LNCaP clone FGC (cell line): ENCODE measurements around the gene PARN.

ENCODE experiments used
- DNase-seq: peaks from one replicate; pipeline ENCODE4 v3.0.0-alpha.2; 2011; ENCODE audit warnings: low read depth
- H3K4me3 ChIP-seq: 2 replicates; pipeline ENCODE4 v1.5.1; 2011; ENCODE audit warnings: mild to moderate bottlenecking, low read depth, low read length, control low read depth
- CTCF ChIP-seq: IDR thresholded peaks from 2 replicates; pipeline ENCODE4 v1.5.1; 2012; ENCODE audit warnings: mild to moderate bottlenecking; ENCODE audit not compliant: control insufficient read depth, insufficient read depth; ENCODE audit errors: extremely low read depth

Gene PARN

GRCh38 chr16:14613991-14614390 is 16.1 kb downstream of the PARN start:
- H3K4me3 ChIP-seq = no peak overlapping the region
- no peak for DNase-seq
- TF ChIP-seq CTCF = no peak

DNA sequence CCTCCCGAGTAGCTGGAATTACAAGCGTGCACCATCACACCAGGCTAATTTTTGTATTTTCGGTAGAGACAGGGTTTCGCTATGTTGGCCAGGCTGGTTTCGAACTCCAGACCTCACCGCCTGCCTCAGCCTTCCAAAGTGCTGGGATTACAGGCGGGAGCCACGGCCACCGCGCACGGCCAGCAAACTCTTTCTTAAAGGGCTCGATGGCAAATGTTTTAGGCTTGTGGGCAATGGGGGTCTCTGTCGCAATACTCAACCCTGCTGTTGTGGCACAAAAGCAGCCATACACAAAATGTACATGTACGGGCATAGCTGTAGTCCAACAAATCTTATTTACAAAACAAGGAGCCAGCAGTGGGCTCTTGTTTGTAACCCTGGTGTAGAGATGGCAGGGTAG is 18.4 kb downstream of the PARN start:
- H3K4me3 ChIP-seq = no peak overlapping the region
- no peak for TF ChIP-seq CTCF
- DNase-seq = no peak

- no peak overlapping the region for H3K4me3 ChIP-seq
- no peak for TF ChIP-seq CTCF
- no peak for DNase-seq
These were observed 20.3 kb downstream of the PARN start for GRCh38 chr16:14609716-14610115.

DNA sequence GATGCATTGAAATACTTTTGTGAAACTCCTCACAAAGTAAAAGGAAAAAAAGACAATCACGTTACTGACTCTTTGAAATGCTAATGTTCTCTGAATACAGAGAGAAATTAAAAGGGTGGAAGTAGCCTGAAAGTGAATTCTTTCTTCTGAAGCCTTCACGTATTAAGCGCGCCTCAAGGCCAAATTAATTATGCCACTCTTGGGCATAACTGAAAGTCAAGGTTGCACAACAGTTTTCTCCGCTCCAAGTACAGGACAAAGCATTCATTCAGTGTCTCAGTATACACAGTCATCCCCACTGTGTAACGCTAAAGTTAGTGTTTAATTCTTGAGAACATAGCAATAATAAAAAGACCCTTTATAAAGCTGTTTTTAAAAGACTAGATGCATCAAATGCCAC is 21.5 kb downstream of the PARN start:
- H3K4me3 ChIP-seq = no peak overlapping the region
- TF ChIP-seq CTCF = no peak
- no peak for DNase-seq

GRCh38 chr16:14608111-14608566 is 21.9 kb downstream of the PARN start:
- H3K4me3 ChIP-seq = no peak overlapping the region
- TF ChIP-seq CTCF = no peak
- DNase-seq = no peak

DNA sequence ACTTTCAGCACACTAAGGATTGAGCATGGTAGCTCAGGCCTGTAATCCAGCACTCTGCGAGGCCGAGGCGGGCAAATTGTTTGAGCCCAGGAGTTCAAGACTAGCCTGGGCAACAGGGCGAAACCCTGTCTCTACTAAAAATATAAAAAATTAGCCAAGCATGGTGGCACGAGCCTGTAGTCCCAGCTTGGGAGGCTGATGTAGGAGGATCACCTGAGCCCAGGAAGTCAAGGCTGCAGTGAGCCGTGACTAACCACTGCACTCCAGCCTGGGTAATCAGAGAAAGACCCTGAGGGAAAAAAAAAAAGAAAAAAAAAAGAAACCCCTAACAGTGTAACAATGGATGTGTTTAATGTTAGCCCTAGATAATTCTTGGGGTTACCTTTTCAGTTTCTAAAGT is 24.0 kb downstream of the PARN start:
- no peak for TF ChIP-seq CTCF
- no peak for DNase-seq
- no peak overlapping the region for H3K4me3 ChIP-seq

GRCh38 chr16:14602443-14602963 is 27.6 kb downstream of the PARN start:
- H3K4me3 ChIP-seq = no peak overlapping the region
- DNase-seq = no peak

More at GRCh38 chr16:14602443-14602963, 27.6 kb downstream of the PARN start:
- TF ChIP-seq CTCF = no peak
